ENCODE data around the gene TCTA.

The TCTA gene, protein sequence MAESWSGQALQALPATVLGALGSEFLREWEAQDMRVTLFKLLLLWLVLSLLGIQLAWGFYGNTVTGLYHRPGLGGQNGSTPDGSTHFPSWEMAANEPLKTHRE

DNA sequence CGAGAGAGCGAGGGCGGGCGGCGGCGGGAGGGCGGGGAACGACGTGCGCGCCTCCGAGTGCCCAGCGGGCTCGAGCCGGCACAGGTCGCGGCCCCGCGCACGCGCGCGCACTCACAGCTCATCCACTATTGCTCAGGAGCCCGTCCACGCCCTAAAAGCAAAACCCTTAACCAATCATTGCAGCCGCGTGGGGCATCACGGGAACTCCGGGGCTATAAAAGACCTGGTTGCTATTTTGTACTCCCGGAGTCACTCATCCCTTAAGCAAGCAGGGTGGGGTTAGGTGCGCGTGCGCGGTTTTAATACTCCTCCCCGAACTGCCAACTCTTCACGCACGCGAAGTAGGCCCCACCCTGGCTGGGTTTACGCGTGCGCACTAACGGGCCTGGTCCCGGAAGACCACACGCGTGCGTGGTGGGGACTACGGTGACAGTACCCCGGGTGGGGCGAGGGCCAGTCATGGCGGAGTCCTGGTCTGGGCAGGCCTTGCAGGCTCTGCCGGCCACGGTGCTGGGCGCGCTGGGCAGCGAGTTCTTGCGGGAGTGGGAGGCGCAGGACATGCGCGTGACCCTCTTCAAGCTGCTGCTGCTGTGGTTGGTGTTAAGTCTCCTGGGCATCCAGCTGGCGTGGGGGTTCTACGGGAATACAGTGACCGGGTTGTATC, at the start of gene TCTA, which contains the start of gene RHOA:
TCTA (plus strand) TSS at position 456 of the 664 bp plus-strand sequence; CDS start at position 460, 4 bp downstream.
RHOA (minus strand) TSS at position 9 of the 664 bp plus-strand sequence. CDS start 36,387 bp downstream, outside the sequence.
- H3K4me3 ChIP-seq (ENCODE audit: low read depth, low read length): peak within 1 kb of the TSS; percentile 86
- TF ChIP-seq, protein P1, sequence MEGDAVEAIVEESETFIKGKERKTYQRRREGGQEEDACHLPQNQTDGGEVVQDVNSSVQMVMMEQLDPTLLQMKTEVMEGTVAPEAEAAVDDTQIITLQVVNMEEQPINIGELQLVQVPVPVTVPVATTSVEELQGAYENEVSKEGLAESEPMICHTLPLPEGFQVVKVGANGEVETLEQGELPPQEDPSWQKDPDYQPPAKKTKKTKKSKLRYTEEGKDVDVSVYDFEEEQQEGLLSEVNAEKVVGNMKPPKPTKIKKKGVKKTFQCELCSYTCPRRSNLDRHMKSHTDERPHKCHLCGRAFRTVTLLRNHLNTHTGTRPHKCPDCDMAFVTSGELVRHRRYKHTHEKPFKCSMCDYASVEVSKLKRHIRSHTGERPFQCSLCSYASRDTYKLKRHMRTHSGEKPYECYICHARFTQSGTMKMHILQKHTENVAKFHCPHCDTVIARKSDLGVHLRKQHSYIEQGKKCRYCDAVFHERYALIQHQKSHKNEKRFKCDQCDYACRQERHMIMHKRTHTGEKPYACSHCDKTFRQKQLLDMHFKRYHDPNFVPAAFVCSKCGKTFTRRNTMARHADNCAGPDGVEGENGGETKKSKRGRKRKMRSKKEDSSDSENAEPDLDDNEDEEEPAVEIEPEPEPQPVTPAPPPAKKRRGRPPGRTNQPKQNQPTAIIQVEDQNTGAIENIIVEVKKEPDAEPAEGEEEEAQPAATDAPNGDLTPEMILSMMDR (IDR thresholded peaks at IDR 0.05; ENCODE audit: borderline replicate concordance, insufficient read depth, low read depth, low read length): no peak

DNA sequence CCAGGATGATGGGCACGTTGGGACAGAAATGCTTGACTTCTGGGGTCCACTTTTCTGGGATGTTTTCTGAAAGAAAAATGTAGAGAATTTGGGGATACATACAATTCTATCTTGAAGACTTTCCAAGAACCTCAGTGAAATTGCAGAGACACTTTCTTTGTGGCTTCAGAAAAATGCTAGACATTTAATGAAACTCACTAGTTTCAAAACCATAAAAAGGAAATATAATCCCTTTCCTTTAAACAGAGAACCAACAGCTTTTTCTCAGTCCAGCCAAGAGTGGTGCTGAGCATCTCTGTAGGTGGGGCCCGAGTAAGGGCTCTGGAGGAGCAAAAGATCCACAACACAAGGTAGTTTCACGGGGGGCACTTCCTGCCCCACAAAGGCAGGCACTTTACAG, 49.7 kb upstream of the TCTA start:
- no peak overlapping the region for H3K4me3 ChIP-seq (ENCODE audit: low read depth, low read length)
- TF ChIP-seq, protein P1 (IDR thresholded peaks at IDR 0.05; ENCODE audit: borderline replicate concordance, insufficient read depth, low read depth, low read length): no peak

DNA sequence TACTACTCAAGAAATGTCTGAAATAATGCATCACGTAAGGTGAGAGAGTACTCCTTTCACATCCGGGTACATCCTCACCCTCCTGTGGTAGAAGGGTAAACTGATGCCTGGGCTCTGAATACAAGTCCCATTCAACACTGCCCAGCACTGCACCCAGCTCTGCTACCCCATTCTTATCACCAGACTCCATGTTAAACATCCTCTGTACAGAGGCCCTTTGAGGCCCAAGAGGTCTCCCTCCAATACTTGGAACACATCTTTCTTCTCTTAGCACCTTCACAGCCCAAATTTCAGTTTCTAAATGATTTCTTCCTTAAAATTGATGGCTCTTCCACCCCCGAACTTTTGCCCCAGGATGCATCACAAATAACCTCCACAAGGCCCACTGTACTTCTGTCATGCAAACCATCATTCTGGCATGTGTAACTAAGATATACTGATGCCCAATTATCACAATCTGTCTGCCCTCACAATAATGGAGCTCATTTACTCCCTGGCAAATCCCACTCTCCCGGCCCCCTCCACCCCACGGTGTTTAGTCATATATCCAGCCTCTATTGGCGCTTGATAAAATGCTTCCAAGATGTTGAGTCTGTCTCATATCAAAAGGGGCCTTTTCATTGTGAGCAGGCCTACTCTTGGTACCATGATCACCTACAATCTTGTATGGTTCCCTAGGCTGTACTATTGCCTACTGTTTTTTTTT, 41.5 kb upstream of the TCTA start:
- H3K4me3 ChIP-seq (ENCODE audit: low read depth, low read length): no peak overlapping the region
- TF ChIP-seq, protein P1 (IDR thresholded peaks at IDR 0.05; ENCODE audit: borderline replicate concordance, insufficient read depth, low read depth, low read length): no peak

DNA sequence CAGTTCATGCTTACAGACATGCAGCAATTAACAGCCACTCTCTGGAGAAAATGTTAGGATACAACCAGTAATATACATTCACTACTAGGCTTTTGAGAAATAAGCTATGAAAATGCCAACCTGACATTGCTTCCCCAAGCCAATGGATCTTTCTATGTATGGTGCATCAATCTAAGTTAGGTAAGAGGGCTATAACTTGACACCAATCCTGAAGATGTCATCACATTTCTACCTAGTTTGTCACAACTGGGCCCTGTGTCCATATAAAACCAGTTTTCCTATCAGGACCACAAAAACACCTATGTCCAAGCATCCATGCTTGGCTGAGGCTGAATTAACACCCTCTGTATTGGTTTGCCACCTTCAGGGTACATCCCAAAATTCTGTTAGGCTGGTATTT, 40.3 kb upstream of the TCTA start:
- TF ChIP-seq, protein P1 (IDR thresholded peaks at IDR 0.05; ENCODE audit: borderline replicate concordance, insufficient read depth, low read depth, low read length): no peak
- H3K4me3 ChIP-seq (ENCODE audit: low read depth, low read length): no peak overlapping the region

GRCh38 chr3:49377483-49377882, 34.7 kb upstream of the TCTA start:
- TF ChIP-seq, protein P1 (IDR thresholded peaks at IDR 0.05; ENCODE audit: borderline replicate concordance, insufficient read depth, low read depth, low read length): no peak
- H3K4me3 ChIP-seq (ENCODE audit: low read depth, low read length): no peak overlapping the region

GRCh38 chr3:49378249-49378895, 33.9 kb upstream of the TCTA start:
- TF ChIP-seq, protein P1 (IDR thresholded peaks at IDR 0.05; ENCODE audit: borderline replicate concordance, insufficient read depth, low read depth, low read length): no peak
- H3K4me3 ChIP-seq (ENCODE audit: low read depth, low read length): no peak overlapping the region
